A673 (cell line): ENCODE measurements around the gene PAPPA. TPM values are rescaled to one million over a fixed set of nuclear protein-coding genes. Genes with fewer than 3 reads are reported as not detected.

Experiments used
- BruUV-seq: library from RNA; stranded (reverse); fragments of 400-500 nt; replicated peaks from 2 replicates; lab custom pipeline; 2021; lab: Mats Ljungman, UMichigan
- CTCF ChIA-PET: fragments of 300-600 bp; sonication (Branson Sonifier 250); formaldehyde crosslinking; loops from one replicate; lab custom pipeline; 2022; ENCODE audit warnings: antibody characterized with exemption; lab: Charles Lee
- POLR2A ChIA-PET: fragments of 300-600 bp; sonication (Branson Sonifier 250); formaldehyde crosslinking; loops from one replicate; lab custom pipeline; 2022; ENCODE audit warnings: antibody characterized with exemption; ENCODE audit not compliant: low non-redundant PET; lab: Charles Lee
- DNase-seq: peaks from one replicate; pipeline ENCODE4 v3.0.0-alpha.2; 2015; ENCODE audit warnings: low spot score
- H3K27ac ChIP-seq: fragments of 200-600 bp; sonication (generic); 2 replicates; pipeline ENCODE4 v1.5.1; 2016; ENCODE audit warnings: mixed run types, low read depth, mild to moderate bottlenecking, mixed read lengths, antibody characterized with exemption, low read length; ENCODE audit not compliant: poor library complexity, severe bottlenecking
- H3K27me3 ChIP-seq: fragments of 200-600 bp; sonication (generic); replicated peaks from 2 replicates; pipeline ENCODE4 v1.6.1; 2017; ENCODE audit warnings: mixed run types, low read depth, mild to moderate bottlenecking, mixed read lengths, antibody characterized with exemption, low read length; ENCODE audit not compliant: insufficient read depth, poor library complexity
- H3K36me3 ChIP-seq: fragments of 200-600 bp; sonication (generic); 2 replicates; pipeline ENCODE4 v1.6.1; 2016; ENCODE audit warnings: mixed run types, mild to moderate bottlenecking, mixed read lengths, antibody characterized with exemption, low read length; ENCODE audit not compliant: insufficient read depth, poor library complexity, severe bottlenecking
- H3K4me1 ChIP-seq: fragments of 200-600 bp; sonication (generic); 2 replicates; pipeline ENCODE4 v1.6.1; 2017; ENCODE audit warnings: mixed run types, mild to moderate bottlenecking, mixed read lengths, antibody characterized with exemption, low read length; ENCODE audit not compliant: insufficient read depth, poor library complexity, severe bottlenecking
- H3K4me3 ChIP-seq: fragments of 200-600 bp; sonication (generic); 2 replicates; pipeline ENCODE4 v1.5.1; 2016; ENCODE audit warnings: low read depth, mixed run types, mild to moderate bottlenecking, mixed read lengths, low read length; ENCODE audit not compliant: poor library complexity, severe bottlenecking
- H3K9me3 ChIP-seq: fragments of 200-600 bp; sonication (generic); 2 replicates; pipeline ENCODE4 v1.6.1; 2016; ENCODE audit warnings: mixed run types, low read depth, mild to moderate bottlenecking, mixed read lengths, antibody characterized with exemption, low read length; ENCODE audit not compliant: poor library complexity, severe bottlenecking
- CTCF ChIP-seq: fragments of 300-800, 200-600 bp; sonication (generic); conservative IDR thresholded peaks from 2 replicates; pipeline ENCODE4 v1.5.1; 2017; ENCODE audit warnings: low read depth, mild to moderate bottlenecking, antibody characterized with exemption, low read length, moderate library complexity, mixed read lengths
- EZH2 ChIP-seq: fragments of 200-600 bp; sonication (generic); IDR thresholded peaks from 2 replicates; pipeline ENCODE4 v1.6.1; 2017; ENCODE audit warnings: borderline replicate concordance, low read depth, mild to moderate bottlenecking, mixed read lengths, antibody characterized with exemption, low read length; ENCODE audit not compliant: poor library complexity, severe bottlenecking
- intact Hi-C: fragments of 100-400 bp; cut with micrococcal nuclease; formaldehyde crosslinking; loops from one replicate; pipeline ENCODE4 v1.10.0; 2022; ENCODE audit not compliant: unreplicated experiment
- total RNA-seq: library from RNA; stranded (reverse); gene quantifications from 2 replicates; pipeline ENCODE4 v1.2.3, GENCODE V29; 2021

Gene PAPPA
- total RNA-seq, 1 experiment from 2014 or later = 47.4 TPM

- Histone ChIP-seq H3K4me3 (no peak overlapping the region), H3K4me1 (peaks cover 49% of the 10 kb centered on the region), H3K27me3 (no peaks in the 10 kb centered on the region), H3K36me3 (peaks cover 14% of the 10 kb centered on the region), H3K9me3 (no peaks in the 10 kb centered on the region), H3K27ac (peak overlapping the region; percentile 31)
- intact Hi-C loops = no loop called here
- TF ChIP-seq EZH2 (no peak), CTCF (peak; percentile 65)
- DNase-seq = peak; percentile 39
- BruUV-seq = no TSS peak
- ChIA-PET CTCF (no interaction called here), POLR2A (no interaction called here)
Observed at GRCh38 chr9:116166713-116167112, 13.1 kb downstream of the PAPPA start.

GRCh38 chr9:116168231-116168630 lies 14.6 kb downstream of the PAPPA start:
- Histone ChIP-seq H3K4me3 (no peak overlapping the region), H3K4me1 (peaks cover 38% of the 10 kb centered on the region), H3K9me3 (no peaks in the 10 kb centered on the region), H3K36me3 (peaks cover 10% of the 10 kb centered on the region), H3K27me3 (no peaks in the 10 kb centered on the region), H3K27ac (no peak overlapping the region)
- intact Hi-C loops = no loop called here
- no peak for DNase-seq
- POLR2A ChIA-PET = no interaction called here
- CTCF ChIA-PET = interaction anchor here (0.6 kb wide), 1 partner anchor 574 kb away, joined by 3 read pairs; no protein-coding TSS in a partner anchor
- BruUV-seq = no TSS peak
- TF ChIP-seq EZH2 = no peak
- TF ChIP-seq CTCF = no peak

GRCh38 chr9:116172216-116172615 lies 18.6 kb downstream of the PAPPA start:
- ChIA-PET POLR2A (no interaction called here), CTCF (no interaction called here)
- DNase-seq = no peak
- H3K27me3 ChIP-seq = no peaks in the 10 kb centered on the region
- no peak for TF ChIP-seq CTCF
- no peak for TF ChIP-seq EZH2
- H3K9me3 ChIP-seq = no peaks in the 10 kb centered on the region
- H3K36me3 ChIP-seq = no peaks in the 10 kb centered on the region
- H3K27ac ChIP-seq = no peak overlapping the region
- peaks cover 22% of the 10 kb centered on the region for H3K4me1 ChIP-seq
- intact Hi-C loops = no loop called here
- no TSS peak for BruUV-seq
- no peak overlapping the region for H3K4me3 ChIP-seq
